ENCODE results near the gene TBC1D22A. TPM values are rescaled to one million over a fixed set of nuclear protein-coding genes. Genes with fewer than 3 reads are reported as not detected.
A peak's percentile ranks its signal among the peaks of the same experiment; 100 is the strongest.

The TBC1D22A gene
- total RNA-seq, 2 donors from 2014 or later: 21.5 to 23.1 TPM

GRCh38 chr22:47176573-47177333 lies 414.3 kb downstream of the TBC1D22A start:
- Histone ChIP-seq H3K4me1 (no peaks in the 10 kb centered on the region), H3K36me3 (replicated peaks in 1 of 2; ENCODE audit: insufficient read depth in 1 of 2, low read depth in 2 of 2) (no peaks in the 10 kb centered on the region), H3K9me3 (no peaks in the 10 kb centered on the region), H3K27me3 (no peaks in the 10 kb centered on the region), H3K4me3 (no peak overlapping the region), H3K27ac (no peak overlapping the region)
- TF ChIP-seq CTCF (IDR thresholded peaks at IDR 0.05): no peak
- TF ChIP-seq POLR2A (IDR thresholded peaks at IDR 0.05): no peak
- intact Hi-C loops (cut with DNase I): no loop called here
- ATAC-seq (no peak), DNase-seq (peak in 2 of 4 donors; percentile 4 to 7)
- 93 to 96% methylated on average over 10 to 19 of the region's 24 CpGs for WGBS, 2 donors

GRCh38 chr22:47177334-47177815 lies 414.9 kb downstream of the TBC1D22A start:
- 96 to 99% methylated on average over 7 to 16 of the region's 16 CpGs for WGBS, 2 donors
- no peak for DNase-seq

GRCh38 chr22:47178339-47178738 lies 415.9 kb downstream of the TBC1D22A start:
- no peak for ATAC-seq
- H3K27me3 ChIP-seq: no peaks in the 10 kb centered on the region
- no peak overlapping the region for H3K27ac ChIP-seq
- 92 to 93% methylated on average over 5 of the region's 5 CpGs for WGBS, 2 donors
- H3K36me3 ChIP-seq (replicated peaks in 1 of 2; ENCODE audit: insufficient read depth in 1 of 2, low read depth in 2 of 2): no peaks in the 10 kb centered on the region
- no peak overlapping the region for H3K4me3 ChIP-seq
- H3K9me3 ChIP-seq: no peaks in the 10 kb centered on the region
- TF ChIP-seq CTCF (IDR thresholded peaks at IDR 0.05) (no peak), POLR2A (IDR thresholded peaks at IDR 0.05) (no peak)
- no peak for DNase-seq
- intact Hi-C loops (cut with DNase I): no loop called here
- no peaks in the 10 kb centered on the region for H3K4me1 ChIP-seq

More at GRCh38 chr22:47177334-47177815, 414.9 kb downstream of the TBC1D22A start:
- Histone ChIP-seq H3K27ac (no peak overlapping the region), H3K4me3 (no peak overlapping the region), H3K36me3 (replicated peaks in 1 of 2; ENCODE audit: insufficient read depth in 1 of 2, low read depth in 2 of 2) (no peaks in the 10 kb centered on the region), H3K4me1 (no peaks in the 10 kb centered on the region), H3K27me3 (no peaks in the 10 kb centered on the region), H3K9me3 (no peaks in the 10 kb centered on the region)
- intact Hi-C loops (cut with DNase I): no loop called here
- ATAC-seq: no peak
- TF ChIP-seq CTCF (IDR thresholded peaks at IDR 0.05) (no peak), POLR2A (IDR thresholded peaks at IDR 0.05) (no peak)

GRCh38 chr22:47180796-47181195 lies 418.3 kb downstream of the TBC1D22A start:
- Histone ChIP-seq H3K4me3 (no peak overlapping the region), H3K4me1 (no peaks in the 10 kb centered on the region), H3K9me3 (no peaks in the 10 kb centered on the region), H3K36me3 (replicated peaks in 1 of 2; ENCODE audit: insufficient read depth in 1 of 2, low read depth in 2 of 2) (no peaks in the 10 kb centered on the region), H3K27ac (no peak overlapping the region), H3K27me3 (no peaks in the 10 kb centered on the region)
- ATAC-seq (no peak), DNase-seq (no peak)
- 89 to 90% methylated on average over 2 of the region's 2 CpGs for WGBS, 2 donors
- TF ChIP-seq CTCF (IDR thresholded peaks at IDR 0.05) (no peak), POLR2A (IDR thresholded peaks at IDR 0.05) (no peak)
- intact Hi-C loops (cut with DNase I): no loop called here
